Spleen (tissue), 11 donors: ENCODE data around the gene CALN1. TPM values are rescaled to one million over a fixed set of nuclear protein-coding genes. Genes with fewer than 3 reads are reported as not detected.
"Not testable (repeated sequence)": the region's sequence is repeated elsewhere in the genome, so short reads cannot be mapped to it uniquely, and the experiment has no call there.

Experiments used
- DNase-seq: peaks from one replicate; pipeline ENCODE4 v3.0.0-alpha.2; 2020
- H3K27ac ChIP-seq, 8 donors: fragments of 200-600 bp; sonication (generic) in 7 of 8; 1 replicate in 4 of 8; 2 replicates in 4 of 8; pipeline versions ENCODE4 v1.5.0 to v1.8.0; 2016 to 2021; ENCODE audit warnings: inconsistent platforms in 4 of 8, mild to moderate bottlenecking in 4 of 8, moderate library complexity in 1 of 8
- H3K27me3 ChIP-seq, 7 donors: fragments of 200-600 bp; sonication (generic) in 6 of 7; replicated peaks in 1 of 7; 1 replicate in 4 of 7; 2 replicates in 3 of 7; pipeline versions ENCODE4 v1.5.0 to v1.8.0; 2016 to 2021; ENCODE audit warnings: inconsistent platforms in 3 of 7, mild to moderate bottlenecking in 1 of 7
- H3K36me3 ChIP-seq, 6 donors: fragments of 200-600 bp; sonication (generic) in 5 of 6; 1 replicate in 4 of 6; 2 replicates in 2 of 6; pipeline versions ENCODE4 v1.5.0 to v1.8.0; 2016 to 2021; ENCODE audit warnings: inconsistent platforms in 2 of 6
- H3K4me1 ChIP-seq, 6 donors: fragments of 200-600 bp; sonication (generic) in 5 of 6; 1 replicate in 3 of 6; 2 replicates in 3 of 6; pipeline versions ENCODE4 v1.5.0 to v1.8.0; 2016 to 2021; ENCODE audit warnings: inconsistent platforms in 3 of 6
- H3K4me3 ChIP-seq, 8 donors: fragments of 200-600 bp; sonication (generic) in 7 of 8; 1 replicate in 4 of 8; 2 replicates in 4 of 8; pipeline versions ENCODE4 v1.5.0 to v1.8.0; 2016 to 2021; ENCODE audit warnings: inconsistent platforms in 4 of 8, mild to moderate bottlenecking in 4 of 8, moderate library complexity in 2 of 8
- H3K9me3 ChIP-seq, 8 donors: fragments of 200-600 bp; sonication (generic) in 7 of 8; 1 replicate in 4 of 8; 2 replicates in 4 of 8; pipeline versions ENCODE4 v1.5.0 to v1.8.0; 2016 to 2021; ENCODE audit warnings: inconsistent platforms in 4 of 8
- POLR2A ChIP-seq, 3 donors: fragments of 450-650 bp; IDR thresholded peaks; one replicate each; pipeline ENCODE4 v1.5.1; 2017; ENCODE audit warnings: antibody characterized with exemption in 3 of 3, mild to moderate bottlenecking in 1 of 3
- POLR2AphosphoS5 ChIP-seq, 3 donors: sonication (generic); formaldehyde crosslinking; IDR thresholded peaks; one replicate each; pipeline ENCODE4 v1.5.1; 2017; ENCODE audit warnings: antibody characterized with exemption in 3 of 3
- WGBS, 5 donors: extraction: QIAGEN DNeasy Blood & Tissue Kit in 3 of 5; methylation state at CpG; one replicate each; pipeline versions ENCODE4 v1.1.5 to v1.1.7; 2013 to 2018; 5-methylcytosine and 5-hydroxymethylcytosine counted together
- intact Hi-C: fragments of 100-400 bp; cut with DNase I; formaldehyde crosslinking; loops from one replicate; pipeline ENCODE4 v1.15.0; 2023; ENCODE audit warnings: low total_unique reads
- polyA plus RNA-seq, 3 donors: library from polyadenylated mRNA; stranded (reverse); fragments of 200-250 nt; gene quantifications; one replicate each; pipeline ENCODE4 v1.2.1, GENCODE V29; 2013
- total RNA-seq, 7 donors: library from RNA; depleted of rRNA in 3 of 7; stranded (reverse); fragments of >200 nt in 3 of 7; fragmentation: NEBNext Ultra II Directional in 4 of 7; extraction: Animal tissue kit (Norgen Biotek cat#: 25700) in 4 of 7; gene quantifications; one replicate each; pipeline versions ENCODE4 v1.1.0 to v1.2.1, GENCODE V29; 2016 to 2021
- TF ChIP-seq, protein P1 (sequence below), 11 experiments: fragments of 200-600 bp in 7 of 11; fragments of 450-650 bp in 4 of 11; sonication (generic) in 4 of 11; IDR thresholded peaks in 8 of 11; conservative IDR thresholded peaks in 3 of 11; 1 replicate in 7 of 11; 2 replicates in 4 of 11; pipeline versions ENCODE4 v1.4.0 to v1.8.0; 2016 to 2021; ENCODE audit warnings: antibody characterized with exemption in 11 of 11, inconsistent platforms in 4 of 11, mild to moderate bottlenecking in 1 of 11
- donor health status: healthy with polysubstance abuse.
- donor health status: DM: no; HTN: no; CAD: no; lungs with moderate emphysema.
- donor health status: DM: no; HTN: no; CAD: no.
- donor health status: Bipolar disorder and iron deficiency.
- donor health status: healthy.
- donor health status: DM: no; HTN: no; CAD: no.
- donor health status: DM: yes; HTN: yes; CAD: no.

The CALN1 gene
- total and polyA plus RNA-seq, 10 donors = under 0.01 to 0.19 (median 0.03) TPM; not detected in 7

DNA sequence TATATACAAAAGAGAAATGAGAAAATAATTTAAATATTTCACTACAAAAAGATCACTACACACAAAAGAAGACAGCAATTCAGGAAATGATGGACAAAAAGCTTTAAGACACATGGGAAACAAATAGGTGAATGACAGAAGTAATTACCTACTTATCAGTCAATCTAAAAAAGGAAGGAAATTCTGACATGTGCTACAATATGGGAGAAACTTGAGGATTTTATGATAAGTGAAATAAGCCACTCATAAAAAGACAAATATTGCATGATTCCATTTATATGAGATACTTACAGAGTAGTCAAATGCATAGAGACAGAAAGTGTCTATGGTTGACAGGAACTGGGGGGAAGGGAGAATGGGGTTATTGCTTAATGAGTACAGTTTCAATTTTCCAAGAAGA lies 339.2 kb downstream of the CALN1 start:
- Histone ChIP-seq H3K27ac (no peak overlapping the region), H3K4me3 (no peak overlapping the region), H3K36me3 (no peaks in the 10 kb centered on the region), H3K4me1 (no peaks in the 10 kb centered on the region), H3K27me3 (no peaks in the 10 kb centered on the region), H3K9me3 (peaks cover 3 to 45% (median 32%) of the 10 kb centered on the region in 8 donors)
- intact Hi-C loops = no loop called here
- TF ChIP-seq, protein P1, sequence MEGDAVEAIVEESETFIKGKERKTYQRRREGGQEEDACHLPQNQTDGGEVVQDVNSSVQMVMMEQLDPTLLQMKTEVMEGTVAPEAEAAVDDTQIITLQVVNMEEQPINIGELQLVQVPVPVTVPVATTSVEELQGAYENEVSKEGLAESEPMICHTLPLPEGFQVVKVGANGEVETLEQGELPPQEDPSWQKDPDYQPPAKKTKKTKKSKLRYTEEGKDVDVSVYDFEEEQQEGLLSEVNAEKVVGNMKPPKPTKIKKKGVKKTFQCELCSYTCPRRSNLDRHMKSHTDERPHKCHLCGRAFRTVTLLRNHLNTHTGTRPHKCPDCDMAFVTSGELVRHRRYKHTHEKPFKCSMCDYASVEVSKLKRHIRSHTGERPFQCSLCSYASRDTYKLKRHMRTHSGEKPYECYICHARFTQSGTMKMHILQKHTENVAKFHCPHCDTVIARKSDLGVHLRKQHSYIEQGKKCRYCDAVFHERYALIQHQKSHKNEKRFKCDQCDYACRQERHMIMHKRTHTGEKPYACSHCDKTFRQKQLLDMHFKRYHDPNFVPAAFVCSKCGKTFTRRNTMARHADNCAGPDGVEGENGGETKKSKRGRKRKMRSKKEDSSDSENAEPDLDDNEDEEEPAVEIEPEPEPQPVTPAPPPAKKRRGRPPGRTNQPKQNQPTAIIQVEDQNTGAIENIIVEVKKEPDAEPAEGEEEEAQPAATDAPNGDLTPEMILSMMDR (IDR thresholded peaks at IDR 0.05 in 8 of 11, conservative IDR thresholded peaks at IDR 0.05 in 3 of 11) = no peak
- DNase-seq = no peak

DNA sequence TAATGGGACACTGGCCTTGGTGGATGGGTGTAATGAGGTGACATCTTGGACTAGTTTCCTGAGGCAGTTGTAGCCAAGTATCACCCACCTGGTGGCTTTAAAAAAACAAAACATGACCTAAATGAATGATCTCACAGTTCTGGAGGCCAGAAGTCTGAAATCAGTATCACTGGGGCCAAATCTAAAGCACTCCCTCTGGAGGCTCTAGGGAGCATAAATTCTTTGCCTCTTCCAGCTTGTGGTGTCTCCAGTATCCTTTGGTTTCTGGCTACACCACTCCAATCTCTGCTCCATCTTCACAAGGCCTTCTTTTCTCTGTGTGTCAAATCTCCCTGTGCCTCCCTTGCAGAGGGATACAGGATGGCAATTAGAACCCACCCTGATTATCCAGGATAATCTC lies 342.9 kb downstream of the CALN1 start:
- intact Hi-C loops = no loop called here
- no peak for DNase-seq
- Histone ChIP-seq H3K27me3 (no peaks in the 10 kb centered on the region), H3K4me3 (no peak overlapping the region), H3K27ac (no peak overlapping the region), H3K36me3 (no peaks in the 10 kb centered on the region), H3K9me3 (peaks cover 3 to 44% (median 28%) of the 10 kb centered on the region in 8 donors), H3K4me1 (no peaks in the 10 kb centered on the region)
- TF ChIP-seq POLR2AphosphoS5 (IDR thresholded peaks at IDR 0.05) = no peak
- no peak for TF ChIP-seq POLR2A (IDR thresholded peaks at IDR 0.05)
- TF ChIP-seq, protein P1 (IDR thresholded peaks at IDR 0.05 in 8 of 11, conservative IDR thresholded peaks at IDR 0.05 in 3 of 11) = no peak

DNA sequence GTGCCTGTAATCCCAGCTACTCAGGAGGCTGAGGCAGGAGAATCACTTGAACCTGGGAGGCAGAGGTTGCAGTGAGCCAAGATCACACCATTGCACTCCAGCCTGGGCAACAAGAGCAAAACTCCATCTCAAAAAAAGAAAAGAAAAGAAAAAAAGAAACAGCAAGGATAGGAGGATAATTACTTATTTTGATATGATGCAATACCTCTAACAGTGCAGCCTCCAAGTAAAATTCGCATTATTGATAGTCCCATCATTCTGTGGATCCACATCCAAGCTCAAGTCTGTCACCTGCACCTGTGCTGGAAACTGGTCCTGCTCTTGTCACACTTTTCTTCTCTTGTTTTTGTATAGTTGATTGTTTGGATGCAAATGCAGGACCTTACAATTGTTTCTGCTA lies 346.4 kb downstream of the CALN1 start:
- H3K4me3 ChIP-seq, DNase-seq, H3K27me3 ChIP-seq, H3K4me1 ChIP-seq, H3K36me3 ChIP-seq, H3K27ac ChIP-seq, intact Hi-C loops: not testable (repeated sequence)
- 83 to 97% (median 86%) methylated on average over 1 of the region's 1 CpG for WGBS, 5 donors
- peaks cover 0 to 13% (median 4%) of the 10 kb centered on the region in 8 donors for H3K9me3 ChIP-seq

DNA sequence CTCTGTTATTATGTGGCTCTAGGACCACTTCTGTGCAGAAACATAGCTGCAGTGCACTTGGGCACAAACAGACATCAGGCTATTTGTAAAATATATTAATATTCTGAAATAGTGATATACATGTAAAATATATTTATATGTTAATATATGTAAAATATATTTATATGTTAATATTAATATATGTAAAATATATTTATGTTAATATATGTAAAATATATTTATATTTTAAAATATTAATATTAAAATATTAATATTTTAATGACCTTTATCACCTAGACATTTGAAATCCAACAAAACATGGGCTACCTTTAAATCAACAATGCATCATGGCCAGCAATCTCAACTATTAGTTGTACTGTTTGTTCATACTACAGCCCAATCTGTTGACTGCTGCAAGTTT lies 347.2 kb downstream of the CALN1 start:
- Histone ChIP-seq H3K36me3 (no peaks in the 10 kb centered on the region), H3K27me3 (no peaks in the 10 kb centered on the region), H3K4me3 (no peak overlapping the region), H3K4me1 (no peaks in the 10 kb centered on the region), H3K27ac (no peak overlapping the region), H3K9me3 (peaks cover 0 to 14% (median 7%) of the 10 kb centered on the region in 8 donors)
- no peak for DNase-seq
- intact Hi-C loops = no loop called here
- TF ChIP-seq, protein P1 (IDR thresholded peaks at IDR 0.05 in 8 of 11, conservative IDR thresholded peaks at IDR 0.05 in 3 of 11) = no peak
- TF ChIP-seq POLR2AphosphoS5 (IDR thresholded peaks at IDR 0.05) = no peak
- TF ChIP-seq POLR2A (IDR thresholded peaks at IDR 0.05) = no peak

DNA sequence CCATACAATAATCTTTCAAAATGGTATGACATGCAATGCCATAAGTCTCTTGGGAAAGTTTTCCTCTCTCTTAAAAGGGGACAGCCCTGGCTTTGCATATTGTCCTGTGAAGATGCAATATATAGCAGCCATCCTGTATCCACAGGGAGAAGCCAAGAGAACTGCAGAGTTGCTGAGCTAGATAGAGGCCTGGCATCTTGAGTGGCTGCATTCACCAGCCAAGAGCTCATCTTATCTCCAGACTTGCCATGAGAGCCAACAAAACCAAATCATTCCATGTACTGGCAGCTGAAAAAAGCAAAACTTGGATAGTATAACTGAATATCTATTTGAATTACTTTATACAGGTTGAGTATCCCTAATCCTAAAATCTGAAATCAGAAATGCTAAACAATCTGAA lies 348.8 kb downstream of the CALN1 start:
- Histone ChIP-seq H3K27me3 (no peaks in the 10 kb centered on the region), H3K36me3 (no peaks in the 10 kb centered on the region), H3K4me1 (peaks cover 0 to 4% (median 0%) of the 10 kb centered on the region in 6 donors), H3K9me3 (peaks cover 0 to 14% (median 6%) of the 10 kb centered on the region in 8 donors), H3K4me3 (no peak overlapping the region), H3K27ac (no peak overlapping the region)
- intact Hi-C loops = no loop called here
- TF ChIP-seq POLR2AphosphoS5 (IDR thresholded peaks at IDR 0.05) = no peak
- TF ChIP-seq POLR2A (IDR thresholded peaks at IDR 0.05) = no peak
- TF ChIP-seq, protein P1 (IDR thresholded peaks at IDR 0.05 in 8 of 11, conservative IDR thresholded peaks at IDR 0.05 in 3 of 11) = no peak
- DNase-seq = no peak
